ENCODE results near the gene FRY. TPM values are rescaled to one million over a fixed set of nuclear protein-coding genes. Genes with fewer than 3 reads are reported as not detected.

FRY gene
- total RNA-seq, 1 donor from 2014 or later = 5.4 TPM

DNA sequence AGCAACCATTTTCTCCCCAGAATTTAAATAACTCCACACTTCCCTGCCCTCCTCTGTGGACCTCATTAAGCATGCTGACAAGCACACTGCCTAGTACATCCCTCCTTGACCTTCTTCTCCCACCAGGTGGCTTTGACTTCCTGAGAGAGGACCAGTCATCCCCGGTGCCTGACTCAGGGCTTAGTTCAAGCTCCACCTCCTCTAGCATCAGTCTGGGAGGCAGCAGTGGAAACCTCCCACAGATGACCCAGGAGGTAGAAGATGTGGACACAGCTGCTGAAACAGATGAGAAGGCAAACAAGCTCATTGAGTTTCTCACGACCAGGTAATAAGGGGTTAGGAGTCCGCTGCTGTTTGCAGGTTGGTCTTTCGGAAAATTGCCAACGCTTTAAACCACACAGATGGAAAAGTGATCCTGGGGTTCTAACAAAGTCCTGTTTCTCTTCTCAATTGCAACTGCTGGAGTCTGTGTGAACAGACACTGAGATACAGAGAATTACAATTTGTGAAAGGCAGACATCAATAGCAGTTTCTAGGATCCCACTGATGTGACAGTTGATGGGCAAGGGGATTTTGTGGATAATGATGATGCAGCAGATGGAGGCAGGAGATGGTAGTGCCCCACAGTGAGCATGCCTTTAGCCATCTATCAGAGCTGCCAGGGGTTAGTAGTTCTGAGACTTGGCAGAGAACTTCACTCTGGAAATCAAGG, 196.9 kb downstream of the FRY start:
- Mint-ChIP-seq H3K4me3 (no peak overlapping the region), H3K27me3 (ENCODE audit: low read depth) (no peaks in the 10 kb centered on the region), H3K9me3 (no peaks in the 10 kb centered on the region), H3K4me1 (no peaks in the 10 kb centered on the region), H3K27ac (ENCODE audit: unreplicated experiment) (no peak overlapping the region), H3K36me3 (ENCODE audit: low read depth) (no peaks in the 10 kb centered on the region)
- no peak for TF ChIP-seq CTCF (conservative IDR thresholded peaks at IDR 0.05)
- DNase-seq (ENCODE audit: low read depth, low spot score) = no peak

DNA sequence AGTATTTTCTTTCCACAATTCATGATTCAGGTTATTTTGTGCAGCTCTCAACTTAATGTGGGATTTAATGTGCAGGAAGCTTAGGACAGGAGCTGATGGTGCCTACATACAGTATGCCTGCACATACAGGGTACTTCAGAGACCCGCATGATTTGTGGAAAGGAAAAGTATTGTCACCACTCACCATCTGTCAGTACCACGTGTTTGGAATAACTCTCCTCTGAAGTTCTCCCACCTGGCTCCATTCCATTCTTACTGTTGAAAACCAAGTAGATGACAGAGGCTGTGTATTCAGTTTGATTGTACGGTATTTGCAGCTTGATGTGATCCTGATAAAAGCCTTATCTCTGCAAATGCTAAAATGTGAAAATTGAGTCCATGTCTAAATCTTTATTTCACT, 197.9 kb downstream of the FRY start:
- H3K27me3 Mint-ChIP-seq (ENCODE audit: low read depth) = no peaks in the 10 kb centered on the region
- DNase-seq (ENCODE audit: low read depth, low spot score) = no peak
- no peaks in the 10 kb centered on the region for H3K4me1 Mint-ChIP-seq
- H3K4me3 Mint-ChIP-seq = no peak overlapping the region
- no peak overlapping the region for H3K27ac Mint-ChIP-seq (ENCODE audit: unreplicated experiment)
- TF ChIP-seq CTCF (conservative IDR thresholded peaks at IDR 0.05) = no peak
- no peaks in the 10 kb centered on the region for H3K36me3 Mint-ChIP-seq (ENCODE audit: low read depth)
- no peaks in the 10 kb centered on the region for H3K9me3 Mint-ChIP-seq

DNA sequence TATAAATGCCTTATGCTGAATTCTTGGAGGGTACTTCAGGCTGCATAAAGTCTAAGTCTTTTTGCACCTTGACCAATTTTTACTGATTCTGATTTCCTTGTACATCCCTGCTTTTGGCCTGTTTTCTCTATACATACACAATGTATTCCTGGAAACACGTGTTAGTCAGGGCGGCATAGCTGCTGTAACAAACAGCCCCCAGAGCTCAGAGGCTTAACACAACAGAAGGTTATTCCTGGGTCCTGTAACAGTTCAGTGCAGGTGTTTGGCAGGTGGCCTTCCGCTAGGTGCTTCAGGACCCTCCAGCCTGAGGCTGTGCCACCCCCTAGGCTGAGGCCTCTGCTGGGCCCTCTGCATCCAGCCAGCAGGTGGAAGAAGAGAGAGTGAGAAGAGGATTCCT, 200.7 kb downstream of the FRY start:
- Mint-ChIP-seq H3K9me3 (no peaks in the 10 kb centered on the region), H3K4me3 (no peak overlapping the region)

GRCh38 chr13:32233062-32233461, 201.5 kb downstream of the FRY start:
- H3K9me3 Mint-ChIP-seq = no peaks in the 10 kb centered on the region
- no peak for TF ChIP-seq CTCF (conservative IDR thresholded peaks at IDR 0.05)
- DNase-seq (ENCODE audit: low read depth, low spot score) = no peak
- H3K4me1 Mint-ChIP-seq = no peaks in the 10 kb centered on the region
- H3K36me3 Mint-ChIP-seq (ENCODE audit: low read depth) = peaks cover 9% of the 10 kb centered on the region
- H3K27me3 Mint-ChIP-seq (ENCODE audit: low read depth) = no peaks in the 10 kb centered on the region
- no peak overlapping the region for H3K4me3 Mint-ChIP-seq
- no peak overlapping the region for H3K27ac Mint-ChIP-seq (ENCODE audit: unreplicated experiment)

More for the DNA sequence above, 200.7 kb downstream of the FRY start:
- H3K4me1 Mint-ChIP-seq = no peaks in the 10 kb centered on the region
- no peak overlapping the region for H3K27ac Mint-ChIP-seq (ENCODE audit: unreplicated experiment)
- H3K27me3 Mint-ChIP-seq (ENCODE audit: low read depth) = no peaks in the 10 kb centered on the region
- TF ChIP-seq CTCF (conservative IDR thresholded peaks at IDR 0.05) = no peak
- no peak for DNase-seq (ENCODE audit: low read depth, low spot score)
- peaks cover 6% of the 10 kb centered on the region for H3K36me3 Mint-ChIP-seq (ENCODE audit: low read depth)

GRCh38 chr13:32234914-32235313, 203.3 kb downstream of the FRY start:
- Mint-ChIP-seq H3K27me3 (ENCODE audit: low read depth) (no peaks in the 10 kb centered on the region), H3K4me3 (no peak overlapping the region), H3K9me3 (no peaks in the 10 kb centered on the region), H3K27ac (ENCODE audit: unreplicated experiment) (no peak overlapping the region), H3K4me1 (no peaks in the 10 kb centered on the region), H3K36me3 (ENCODE audit: low read depth) (peaks cover 9% of the 10 kb centered on the region)
- DNase-seq (ENCODE audit: low read depth, low spot score) = no peak
- no peak for TF ChIP-seq CTCF (conservative IDR thresholded peaks at IDR 0.05)

Measured in neural crest cell (in vitro differentiated cells).